ENCODE measurements around the gene PLSCR1. TPM values are rescaled to one million over a fixed set of nuclear protein-coding genes. Genes with fewer than 3 reads are reported as not detected.

PLSCR1 gene
- total RNA-seq = 25.6 and 26.6 TPM in 2 replicates

GRCh38 chr3:146544002-146544928, at the start of gene PLSCR1:
Gene PLSCR1, minus strand, starts transcription at chr3:146544607. Its CDS starts 8,055 bp downstream, at chr3:146536552.

GRCh38 chr3:146469150-146470017, 75.0 kb downstream of the PLSCR1 start, which contains the start of gene PLSCR2:
Gene PLSCR2, minus strand, starts transcription at chr3:146469561. Its CDS starts 9,657 bp downstream, at chr3:146459904.

Other genes starting within 250 kb of the PLSCR1 start
- gene PLSCR2, start 75.0 kb downstream of the PLSCR1 start, total RNA-seq = 0.26 TPM in 1 of 2 replicates, not detected in the other
- gene PLSCR5, start 60.7 kb upstream of the PLSCR1 start, total RNA-seq = not detected in 2 replicates

Data from smooth muscle cell of the pulmonary artery (primary cell).